T-helper 2 cell (primary cell): Measurements from ENCODE around the gene SLC39A11.
A peak's percentile ranks its signal among the peaks of the same experiment; 100 is the strongest.

Source experiments
- DNase-seq, 5 experiments: peaks; one replicate each; pipeline versions ENCODE4 v3.0.0 to v3.0.0-alpha.2; 2012 to 2022

SLC39A11 gene

GRCh38 chr17:72710202-72710601 lies 382.3 kb downstream of the SLC39A11 start:
- peak in 1 of 5 experiments; percentile 60 for DNase-seq

GRCh38 chr17:72708682-72709081 lies 383.8 kb downstream of the SLC39A11 start:
- peak in 1 of 5 experiments; percentile 86 for DNase-seq

DNA sequence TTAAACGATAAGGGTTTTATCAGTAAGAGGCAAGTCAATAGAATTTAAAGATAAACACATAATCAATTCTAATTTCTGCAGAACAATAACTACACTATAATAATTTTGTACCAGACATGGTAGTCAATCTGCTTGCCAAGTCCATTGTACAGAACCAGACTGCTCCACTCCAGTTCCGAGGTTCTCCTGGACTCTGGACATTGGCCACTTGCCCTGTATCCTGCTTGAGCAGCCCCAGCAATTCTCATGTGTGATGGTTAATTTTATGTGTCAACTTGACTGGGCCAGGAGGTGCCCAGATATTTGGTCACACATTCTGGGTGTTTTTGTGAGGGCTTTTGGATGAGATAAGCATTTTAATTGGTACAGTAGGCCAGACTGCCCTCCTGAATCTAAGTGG lies 384.6 kb downstream of the SLC39A11 start:
- no peak for DNase-seq

DNA sequence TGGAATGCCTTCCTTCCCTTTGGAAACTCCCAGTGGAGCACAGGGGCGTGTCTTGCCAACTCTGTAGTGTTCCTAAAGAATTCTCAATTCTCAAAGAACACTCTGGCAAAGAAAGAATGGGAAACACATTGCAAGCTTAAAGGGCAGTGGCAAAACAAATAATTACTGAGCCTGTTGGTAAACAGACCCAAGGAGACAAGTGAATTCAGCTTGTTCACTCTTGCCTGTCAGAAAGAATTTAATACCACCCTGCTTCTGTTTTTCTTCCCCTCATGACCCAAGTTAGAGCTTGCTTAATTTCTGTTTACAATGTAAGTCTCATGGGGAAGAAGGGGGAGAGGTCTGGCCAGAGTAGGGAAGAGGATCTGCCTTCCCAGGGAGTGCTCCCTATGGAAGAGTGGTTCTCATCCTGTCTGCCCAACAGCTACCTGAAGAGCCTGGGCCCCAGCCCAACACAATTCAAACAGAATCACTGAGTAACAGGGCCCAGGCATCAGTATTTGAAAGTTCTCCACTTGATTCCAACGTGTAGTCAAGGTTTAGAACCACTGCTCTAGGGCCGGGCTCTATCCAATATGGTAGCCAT lies 386.0 kb downstream of the SLC39A11 start:
- no peak for DNase-seq

DNA sequence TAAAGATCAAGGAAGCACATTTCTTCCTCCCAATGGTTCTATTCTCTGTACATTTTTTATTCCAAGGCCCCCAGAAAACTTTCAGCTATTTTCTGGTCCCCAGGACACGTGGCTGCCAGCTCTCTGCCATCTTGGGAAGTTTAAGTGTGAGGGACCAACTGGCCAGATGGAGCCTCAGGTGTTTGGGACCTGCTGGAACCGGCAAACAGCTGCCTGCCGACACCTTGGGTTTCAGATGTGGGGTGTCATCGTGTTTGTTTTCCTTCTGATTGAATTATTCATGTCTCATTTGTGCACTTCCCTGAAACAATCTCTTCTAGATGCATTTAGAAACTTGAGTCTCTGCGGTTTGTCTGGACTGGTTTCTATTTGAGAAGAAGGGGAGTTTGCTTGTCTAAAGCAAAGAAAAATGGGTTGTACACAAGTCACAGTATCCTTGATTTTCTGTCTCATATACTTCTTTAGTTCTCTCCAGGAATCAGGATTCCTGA lies 386.5 kb downstream of the SLC39A11 start:
- DNase-seq = peak in 1 of 5 experiments; percentile 88

- DNase-seq = no peak
Observed at GRCh38 chr17:72702998-72703397, 389.5 kb downstream of the SLC39A11 start.

- peak in 1 of 5 experiments; percentile 74 for DNase-seq
Observed at GRCh38 chr17:72702136-72702735, 390.3 kb downstream of the SLC39A11 start.

GRCh38 chr17:72700226-72700625 lies 392.3 kb downstream of the SLC39A11 start:
- no peak for DNase-seq

DNA sequence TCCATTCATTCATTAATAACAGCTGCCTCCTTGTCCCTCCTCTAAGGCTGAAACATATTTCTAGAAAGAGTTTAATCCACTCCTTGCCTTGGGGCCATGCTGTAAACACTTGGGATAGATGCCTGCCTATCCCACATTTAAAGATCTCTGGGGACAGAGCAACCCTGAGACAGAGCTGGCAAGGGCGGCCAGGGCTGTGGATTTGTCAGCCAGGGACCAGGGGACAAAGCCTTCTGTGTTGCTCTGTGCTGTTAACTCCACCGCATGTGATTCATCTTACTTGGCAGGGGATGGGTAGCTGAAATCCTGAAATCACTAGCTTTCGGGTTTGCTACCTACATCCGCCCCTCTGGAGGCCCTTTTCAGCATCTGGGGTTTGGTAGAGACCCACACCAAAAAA lies 392.9 kb downstream of the SLC39A11 start:
- DNase-seq = peak in 1 of 5 experiments; percentile 65

- DNase-seq = no peak
Observed at GRCh38 chr17:72697602-72698146, 394.8 kb downstream of the SLC39A11 start.

DNA sequence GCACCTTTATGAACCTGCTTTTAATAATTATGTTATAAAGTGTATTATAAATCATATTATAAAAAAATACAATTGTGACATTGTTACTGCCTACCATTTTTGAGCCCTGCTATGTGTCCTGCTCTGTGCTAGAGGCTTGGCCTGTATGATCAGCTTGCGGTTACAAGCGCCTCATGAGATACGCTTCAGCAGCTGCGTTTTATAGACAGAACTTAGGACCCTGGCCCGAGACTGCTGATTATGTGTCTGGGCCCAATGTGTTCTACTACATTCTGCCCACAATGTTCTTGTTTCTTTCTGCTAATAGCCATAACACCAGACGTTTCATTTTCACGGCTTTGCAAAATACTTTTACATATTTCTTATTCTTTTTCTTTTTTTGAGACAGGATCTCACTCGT lies 395.8 kb downstream of the SLC39A11 start:
- no peak for DNase-seq

DNA sequence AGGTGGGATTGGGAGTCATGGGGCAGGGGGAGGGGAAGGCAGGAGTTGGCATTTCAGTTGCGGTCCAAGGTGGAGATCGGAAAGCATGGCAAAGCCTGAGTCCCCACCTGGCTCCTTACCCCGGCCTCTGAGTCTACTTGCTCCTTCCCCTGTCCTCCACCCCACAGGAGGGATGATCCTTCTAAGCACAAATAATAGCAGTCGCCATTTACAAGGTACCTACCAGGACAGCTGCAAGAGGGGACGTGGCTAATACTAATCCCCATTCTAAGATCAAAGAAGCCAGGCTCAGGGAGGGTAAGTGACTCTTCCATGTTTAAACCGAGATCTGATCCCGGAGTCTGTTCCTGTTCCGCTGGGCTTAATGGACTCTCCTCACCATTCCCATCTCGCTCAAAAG lies 396.3 kb downstream of the SLC39A11 start:
- DNase-seq = no peak

DNA sequence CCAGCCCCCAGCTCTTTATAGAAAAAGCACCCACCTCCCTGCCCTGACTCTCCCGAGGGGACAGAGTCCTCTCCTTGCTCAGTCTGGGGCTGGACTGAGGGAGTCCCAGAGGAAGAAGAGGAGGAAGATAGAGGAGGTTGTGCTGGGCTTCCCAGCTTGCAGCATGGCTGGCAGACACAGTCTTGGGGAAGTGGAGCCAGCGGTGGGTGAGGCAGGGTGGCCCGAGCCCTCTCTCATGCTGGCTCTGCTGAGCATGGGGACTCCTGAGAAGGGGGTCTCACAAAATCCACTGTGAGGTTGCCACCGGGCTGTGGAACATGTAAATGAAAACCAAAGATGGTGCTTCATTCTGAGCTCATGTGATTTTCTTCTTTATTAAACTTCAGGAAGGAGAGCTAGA lies 398.5 kb downstream of the SLC39A11 start:
- no peak for DNase-seq

DNA sequence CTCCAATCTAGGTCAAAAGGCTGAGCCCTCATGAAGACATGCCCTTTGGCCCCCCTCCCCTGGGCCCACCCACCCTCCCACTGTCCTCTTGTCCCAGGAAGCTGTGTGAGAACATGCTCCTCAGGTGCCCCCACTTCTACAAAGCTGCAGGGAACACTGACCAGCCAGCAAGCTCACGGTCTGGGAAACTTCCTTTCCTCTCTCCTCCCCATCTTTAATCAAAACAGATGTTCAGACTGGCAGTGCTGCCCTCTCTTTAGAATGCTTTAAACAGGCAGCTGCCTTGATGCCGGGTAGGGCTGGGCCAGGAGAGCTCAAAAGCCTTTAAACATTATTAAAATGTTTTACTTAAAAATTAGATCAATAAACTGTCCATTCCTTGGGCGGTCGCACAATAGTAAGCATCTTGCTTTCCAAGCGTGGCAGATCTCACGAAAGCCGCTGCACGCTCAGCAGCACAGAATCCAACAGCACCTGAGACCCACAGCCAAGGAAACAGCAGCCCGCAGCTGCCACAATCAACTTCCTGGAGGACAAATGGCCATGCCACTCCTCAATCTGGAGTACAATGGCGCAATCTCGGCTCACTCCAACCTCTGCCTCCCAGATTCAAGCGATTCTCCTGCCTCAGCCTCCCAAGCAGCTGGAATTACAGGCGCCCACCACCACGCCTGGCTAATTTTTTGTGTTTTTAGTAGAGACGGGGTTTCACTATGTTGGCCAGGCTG lies 399.2 kb downstream of the SLC39A11 start:
- DNase-seq = no peak

DNA sequence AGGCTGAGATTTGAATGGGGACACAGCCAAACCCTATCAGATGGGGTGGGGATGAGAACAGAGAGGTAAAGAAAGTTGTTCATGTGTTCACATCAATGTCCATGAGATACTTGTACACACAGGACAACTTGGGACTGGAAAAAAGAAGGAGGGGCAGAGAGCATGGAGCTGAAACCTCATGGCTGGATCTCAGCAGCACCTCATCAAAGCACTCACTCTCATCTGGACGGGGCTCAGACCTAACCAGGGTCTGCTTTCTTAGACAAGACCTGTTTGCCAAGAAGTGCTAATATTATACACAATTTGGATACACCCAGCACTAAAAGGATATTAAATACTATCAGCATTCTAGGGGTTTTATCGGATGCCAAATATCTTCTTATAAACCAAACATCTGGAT lies 399.8 kb downstream of the SLC39A11 start:
- no peak for DNase-seq

GRCh38 chr17:72691586-72691985 lies 400.9 kb downstream of the SLC39A11 start:
- DNase-seq = no peak

DNA sequence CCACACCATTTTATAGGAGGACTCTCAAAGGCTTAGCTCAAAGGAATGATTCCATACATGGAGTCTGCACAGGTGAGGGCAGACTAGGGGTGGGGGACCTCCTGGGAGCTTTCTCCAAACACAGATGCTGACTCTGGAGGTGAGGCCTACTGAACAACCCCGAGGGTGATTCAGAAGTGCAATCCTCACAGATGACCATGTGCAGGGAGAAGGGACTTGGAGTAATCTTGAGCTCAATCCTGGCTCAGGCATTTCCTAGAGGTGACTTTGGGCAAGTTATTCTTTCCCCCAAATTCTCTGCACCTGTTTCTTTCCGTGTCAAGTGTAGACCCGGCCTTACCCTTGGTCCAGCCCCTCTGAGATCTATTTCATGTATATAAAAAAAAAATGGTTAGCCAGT lies 401.5 kb downstream of the SLC39A11 start:
- no peak for DNase-seq

DNA sequence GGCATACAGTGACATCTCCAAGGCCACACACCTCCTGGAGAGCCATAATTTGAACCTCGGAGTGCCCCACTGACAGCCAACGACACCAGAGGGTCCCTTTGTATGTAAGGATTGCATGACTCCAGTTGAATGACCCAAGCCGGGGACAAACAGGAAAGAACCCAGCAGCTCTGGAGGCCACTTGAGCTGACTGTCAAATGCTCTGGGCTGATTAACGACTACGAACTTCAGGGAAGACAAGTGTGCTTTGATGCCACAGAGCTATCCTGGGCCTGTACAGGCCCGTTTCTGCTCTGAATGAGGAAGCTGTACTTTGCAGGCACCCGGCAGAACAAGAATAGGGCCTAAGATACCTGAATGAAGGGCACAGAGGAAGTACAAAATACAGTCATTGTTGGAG lies 404.6 kb downstream of the SLC39A11 start:
- DNase-seq = no peak

DNA sequence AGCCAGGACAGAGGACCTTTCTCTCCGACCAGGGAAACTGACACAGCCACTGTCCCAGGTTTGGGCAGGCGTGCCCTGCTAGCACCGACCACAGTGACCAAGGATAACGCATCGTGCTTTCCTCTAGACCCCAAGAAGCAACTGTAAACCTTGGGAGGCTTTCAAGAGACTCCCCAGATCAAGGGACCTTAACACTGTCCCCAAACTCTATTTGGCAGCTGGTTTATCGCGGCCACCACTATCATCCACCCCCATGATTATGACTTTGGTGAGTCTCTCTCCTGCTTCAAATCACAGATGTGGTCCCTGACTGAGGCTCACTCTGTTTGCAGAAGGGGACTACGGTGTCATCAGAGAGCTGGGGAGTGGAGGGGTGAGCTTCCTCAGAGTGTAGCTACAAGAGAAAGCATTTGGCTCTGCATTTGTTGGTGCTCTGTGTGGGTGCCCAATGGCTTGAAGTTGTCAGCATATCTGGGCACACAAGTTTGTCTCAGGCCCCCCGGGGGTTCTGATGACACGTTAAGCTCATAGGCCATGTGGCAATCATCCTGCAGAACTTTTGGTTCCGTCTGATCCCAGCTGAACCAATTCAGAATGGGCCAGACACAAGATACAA lies 408.0 kb downstream of the SLC39A11 start:
- no peak for DNase-seq

GRCh38 chr17:72683506-72684404 lies 408.7 kb downstream of the SLC39A11 start:
- DNase-seq = no peak

GRCh38 chr17:72682605-72683004 lies 409.9 kb downstream of the SLC39A11 start:
- no peak for DNase-seq

GRCh38 chr17:72681844-72682243 lies 410.6 kb downstream of the SLC39A11 start:
- no peak for DNase-seq
